ENCODE data around the gene TICRR.

Gene TICRR

DNA sequence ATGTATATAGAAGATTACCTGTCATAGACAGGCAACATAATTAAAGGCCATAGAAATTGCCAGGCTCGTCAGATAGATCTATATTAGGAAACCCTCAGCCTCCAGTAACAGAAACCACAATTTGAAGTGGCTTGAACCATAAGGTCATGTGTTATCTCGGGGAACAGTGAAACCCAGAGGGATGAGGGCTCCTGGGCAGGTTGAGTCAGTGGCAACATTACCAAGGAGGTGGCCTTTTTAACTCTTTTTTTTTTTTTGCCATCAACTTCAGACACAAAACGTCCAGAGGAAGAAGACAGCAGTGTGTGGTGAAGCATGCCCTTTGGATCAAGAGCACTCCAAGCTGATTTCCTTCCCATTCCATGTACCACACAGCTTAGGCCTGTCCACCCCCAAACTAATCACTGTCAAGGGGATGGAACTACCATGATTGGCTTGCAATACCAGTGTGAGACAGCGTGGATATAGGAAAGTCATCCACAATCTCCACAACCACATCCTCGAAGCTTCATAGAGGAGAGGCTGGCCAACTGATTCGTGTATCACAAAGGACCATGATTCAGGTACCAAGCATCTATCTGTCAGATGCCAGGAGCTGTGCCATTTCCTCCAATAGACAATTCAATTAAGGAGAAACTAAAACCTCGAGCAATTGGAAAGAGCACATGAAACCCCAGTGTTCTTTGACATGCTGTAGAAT lies 81.0 kb downstream of the TICRR start:
- no peak for DNase-seq

GRCh38 chr15:89657686-89658200 lies 82.5 kb downstream of the TICRR start:
- DNase-seq, result no peak

GRCh38 chr15:89659295-89659694 lies 84.0 kb downstream of the TICRR start:
- DNase-seq, result no peak

DNA sequence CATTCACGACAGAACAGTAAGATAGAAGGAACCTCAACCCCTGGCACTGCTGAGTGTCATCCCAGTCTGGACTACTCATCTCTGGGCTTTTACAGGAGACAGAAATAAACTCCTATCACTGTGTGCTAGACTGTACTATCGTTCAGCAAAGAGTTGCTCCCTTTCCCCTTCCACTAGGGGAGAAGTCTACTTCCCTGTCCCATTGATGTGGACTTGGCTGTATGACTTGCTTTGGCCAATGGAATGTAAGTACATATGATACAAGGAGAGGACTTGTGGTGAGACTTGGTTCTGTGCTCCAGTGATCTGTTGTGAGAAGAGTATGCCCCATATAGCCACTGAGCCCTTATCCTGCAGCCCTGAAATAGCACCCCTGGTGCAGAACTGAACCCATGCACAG lies 85.3 kb downstream of the TICRR start:
- no peak for DNase-seq

DNA sequence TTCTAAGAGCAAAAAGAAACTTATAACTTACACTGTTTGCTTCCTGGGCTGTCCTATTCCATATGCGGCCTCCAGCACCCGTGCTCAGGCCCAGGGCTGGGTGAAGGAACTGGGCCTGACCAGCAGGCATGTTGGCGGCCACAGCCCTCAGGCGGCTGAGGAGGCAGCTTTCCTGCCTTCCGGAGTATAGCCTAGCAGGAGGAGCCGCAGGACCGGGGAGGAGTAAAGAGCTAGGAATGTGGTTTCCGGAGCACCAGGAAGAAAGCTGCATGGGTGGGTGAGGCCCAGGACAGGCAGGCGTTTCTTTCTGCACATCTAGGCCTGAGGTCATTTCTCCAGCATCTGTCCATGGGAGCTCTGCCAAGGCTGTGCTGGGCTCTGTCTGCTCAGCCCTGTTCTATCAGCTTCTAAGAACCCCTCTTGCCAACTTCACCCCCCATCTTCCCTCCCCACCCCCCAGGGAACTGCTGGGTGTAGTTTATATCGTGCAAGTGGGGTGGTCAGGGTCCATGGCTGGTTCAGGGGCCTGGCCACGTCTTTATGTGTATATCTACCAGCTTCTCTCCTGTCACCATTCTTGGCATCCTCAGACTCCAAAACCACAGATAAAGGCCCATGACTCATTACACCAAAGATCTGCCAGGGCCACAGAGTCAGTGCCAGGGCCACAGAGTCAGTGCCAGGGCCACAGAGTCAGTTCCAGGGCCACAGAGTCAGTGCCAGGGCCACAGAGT lies 87.8 kb downstream of the TICRR start:
- no peak for DNase-seq

DNA sequence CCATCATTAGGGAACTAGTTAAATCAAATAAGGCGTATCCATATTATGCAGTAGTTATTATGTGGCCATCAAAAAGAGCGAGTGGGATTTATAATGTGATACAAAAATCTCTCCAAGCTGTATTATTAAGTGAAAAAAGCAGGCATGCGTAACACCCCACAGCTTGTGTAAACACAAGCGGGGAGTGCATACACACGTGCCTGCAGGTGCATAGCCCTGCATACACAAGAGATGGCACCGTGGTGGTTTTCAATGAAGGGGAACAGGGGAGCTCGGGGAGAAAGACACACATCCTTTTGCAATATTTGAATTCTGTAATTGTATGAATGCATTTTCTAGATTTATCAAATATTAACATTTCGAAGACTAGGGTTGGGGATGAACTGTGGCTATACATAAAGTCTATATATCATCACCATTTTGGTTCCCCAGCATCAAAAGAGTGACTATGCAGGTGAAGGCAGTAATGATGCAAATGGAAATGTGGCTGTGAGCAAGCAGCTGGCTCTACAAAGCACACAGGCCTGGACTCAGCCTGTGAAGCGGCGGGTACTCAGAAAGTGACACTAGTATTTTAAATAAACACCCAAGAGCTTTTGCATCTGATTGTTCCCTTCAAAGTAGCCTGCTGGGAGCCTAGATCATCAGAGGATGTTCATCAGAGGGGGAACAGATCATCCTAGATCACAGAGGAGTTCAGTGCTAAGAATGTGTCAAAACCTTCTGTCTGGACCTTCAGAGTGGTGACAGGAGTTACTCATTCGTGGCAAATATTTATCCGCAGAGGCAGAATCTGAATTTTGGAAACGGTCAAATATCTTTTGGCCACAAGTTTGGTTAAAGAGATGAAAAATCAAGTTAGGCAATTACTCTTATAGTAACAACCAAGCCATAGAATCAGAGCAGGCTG lies 89.4 kb downstream of the TICRR start:
- DNase-seq, result no peak

DNA sequence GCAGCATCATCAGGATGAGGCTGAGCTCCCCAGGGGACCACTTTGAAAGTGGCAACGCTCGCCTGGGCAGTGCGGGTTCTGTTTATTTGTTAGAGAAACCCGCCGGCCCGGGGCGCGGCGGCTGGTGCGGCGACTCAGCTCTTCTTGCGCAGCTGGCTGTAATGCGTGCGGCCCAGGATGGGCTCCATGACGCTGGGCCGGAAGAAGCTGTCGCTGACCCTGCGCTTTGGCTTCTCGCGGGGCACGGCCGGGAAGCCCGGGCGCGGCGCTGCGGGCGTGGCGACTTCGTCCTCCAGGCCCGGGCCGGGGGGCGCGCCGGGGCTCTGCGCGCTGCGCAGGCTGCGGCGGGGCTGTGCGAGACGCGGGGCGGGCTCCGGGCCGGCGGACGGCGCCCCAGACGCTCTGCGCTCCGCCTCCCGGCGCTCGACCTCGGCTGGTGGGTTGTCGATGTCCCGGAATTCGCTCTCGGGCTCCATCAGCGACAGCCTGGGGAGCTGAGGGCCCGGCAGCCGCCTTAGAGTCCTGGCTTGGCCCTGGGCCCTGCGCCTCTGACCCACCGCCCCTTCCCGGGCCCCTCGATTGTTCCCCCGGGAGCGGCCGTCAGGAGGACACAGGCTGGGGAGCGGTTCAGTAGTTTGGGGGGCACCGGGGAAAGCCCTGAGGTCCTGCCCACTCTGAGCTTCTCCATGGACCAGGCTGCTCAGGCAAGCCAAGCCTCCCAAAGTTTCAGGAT lies 90.3 kb downstream of the TICRR start:
- no peak for DNase-seq

- DNase-seq, result no peak
Observed at GRCh38 chr15:89666184-89666857, 91.1 kb downstream of the TICRR start.

DNA sequence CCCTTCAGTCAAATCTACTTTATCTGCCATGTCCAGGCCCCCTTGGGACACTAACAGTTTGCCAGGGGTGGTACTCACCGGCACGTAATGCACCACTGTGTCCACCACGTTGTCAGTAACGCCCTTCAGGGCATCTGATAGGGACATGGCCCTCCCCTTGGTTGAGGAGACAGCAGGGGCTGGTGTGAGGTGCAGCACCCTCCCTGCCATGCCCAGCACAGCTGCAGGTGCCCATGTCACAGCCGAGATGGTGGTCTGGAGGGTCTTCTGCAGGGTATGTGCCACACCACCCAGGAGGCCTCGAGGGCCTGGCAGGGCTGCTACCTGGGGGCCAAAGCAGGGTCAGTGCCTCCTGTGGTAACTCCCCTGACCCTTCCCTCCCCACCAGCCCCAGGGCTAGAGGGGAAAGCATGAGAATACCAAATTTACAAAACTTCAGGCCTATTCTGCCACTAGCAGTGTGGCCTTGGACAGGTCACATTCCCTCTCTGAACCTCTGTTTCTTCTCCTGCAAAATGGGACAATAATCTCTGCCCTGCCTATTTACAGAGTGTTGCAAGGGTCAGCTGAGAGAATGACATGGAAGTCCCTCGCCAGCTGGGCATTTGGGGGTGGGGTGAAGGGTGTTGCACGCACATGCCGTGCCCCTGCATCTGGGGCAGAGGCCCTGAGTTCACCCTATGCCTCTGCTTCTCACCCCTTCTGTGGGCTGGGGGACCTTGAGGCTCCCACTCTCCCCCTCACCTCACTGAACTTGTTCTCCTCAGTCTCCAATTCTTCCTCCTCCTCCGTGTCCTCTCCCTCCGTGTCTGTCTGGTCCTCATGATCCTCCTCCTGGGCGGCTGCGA lies 91.8 kb downstream of the TICRR start:
- no peak for DNase-seq

DNA sequence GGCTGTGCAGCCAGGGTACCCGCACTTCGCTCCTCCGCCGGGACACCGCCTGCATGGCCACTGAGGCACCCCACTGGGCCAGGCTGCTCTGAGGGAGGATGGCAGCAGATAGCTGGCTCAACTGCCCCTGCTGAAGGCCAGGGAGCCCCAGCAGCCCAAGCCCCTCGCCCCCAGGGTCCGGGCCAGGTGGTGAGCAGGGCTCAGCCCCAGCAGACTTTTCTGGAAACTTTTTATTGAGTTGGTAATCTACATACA lies 92.4 kb downstream of the TICRR start:
- DNase-seq, result no peak

DNA sequence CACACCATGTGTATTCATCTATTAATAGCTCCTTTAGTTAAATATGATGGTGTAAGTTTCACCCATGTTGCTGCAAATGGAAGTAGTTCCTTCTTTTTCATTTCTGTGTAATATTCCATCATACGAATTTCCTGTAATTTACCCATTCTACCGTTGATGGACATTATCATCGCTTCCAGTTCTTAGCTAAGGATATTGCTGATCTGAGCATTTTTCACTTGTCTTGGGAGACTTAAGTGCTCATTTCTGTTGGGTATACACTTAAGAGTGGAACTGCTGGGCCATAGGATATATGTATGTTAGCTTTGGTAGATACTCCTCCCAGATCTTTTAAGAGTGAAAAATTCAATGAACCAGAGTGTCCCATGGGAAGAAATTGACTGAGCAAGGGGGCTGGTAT lies 92.9 kb downstream of the TICRR start:
- no peak for DNase-seq

DNA sequence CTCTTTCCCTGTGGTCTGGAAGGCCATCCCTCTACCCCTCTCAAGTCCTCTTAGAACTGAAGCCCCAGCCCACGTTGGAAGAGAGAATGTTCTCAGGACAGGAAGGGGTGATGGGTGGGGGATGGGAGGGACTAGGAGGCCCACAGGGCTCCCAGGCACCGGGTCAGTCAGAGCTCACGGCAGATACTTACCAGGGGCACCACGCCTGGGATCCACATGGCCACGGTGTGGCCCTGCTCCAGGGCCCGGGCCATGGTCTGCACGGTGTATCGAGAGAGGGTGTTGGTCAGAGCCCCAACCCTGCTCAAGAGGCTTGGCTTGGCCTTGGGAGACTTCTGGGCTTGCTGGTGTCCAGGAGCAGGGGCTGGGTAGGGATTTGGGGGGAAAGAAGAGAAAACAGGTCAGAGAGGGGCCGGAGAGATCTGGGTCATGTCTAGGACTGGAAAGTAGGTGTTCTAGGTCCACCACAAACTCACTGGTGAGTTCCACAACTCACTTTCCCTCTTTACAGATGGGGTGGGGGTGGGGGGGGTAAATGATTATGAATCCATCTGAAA lies 94.1 kb downstream of the TICRR start:
- no peak for DNase-seq

DNA sequence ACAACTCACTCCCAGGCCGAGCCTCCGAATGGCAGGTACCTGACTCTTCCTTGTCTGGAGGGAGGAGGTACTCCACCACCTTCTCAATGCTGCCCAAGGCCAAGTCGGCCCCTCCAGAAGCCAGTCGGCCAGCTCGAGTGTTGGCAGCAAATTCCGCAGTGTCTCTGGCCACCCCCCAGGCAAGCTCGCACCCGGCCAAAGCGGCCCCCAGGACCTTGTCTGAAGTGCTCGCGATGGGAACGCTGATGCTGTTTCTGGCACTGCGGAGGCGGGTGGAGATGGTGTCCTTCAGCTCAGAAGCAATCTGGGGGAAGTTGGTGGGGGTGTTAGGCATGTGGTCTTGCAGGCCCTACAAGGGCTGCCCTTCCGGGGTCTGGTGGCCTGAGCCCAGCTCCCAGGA lies 94.7 kb downstream of the TICRR start:
- DNase-seq, result no peak

DNA sequence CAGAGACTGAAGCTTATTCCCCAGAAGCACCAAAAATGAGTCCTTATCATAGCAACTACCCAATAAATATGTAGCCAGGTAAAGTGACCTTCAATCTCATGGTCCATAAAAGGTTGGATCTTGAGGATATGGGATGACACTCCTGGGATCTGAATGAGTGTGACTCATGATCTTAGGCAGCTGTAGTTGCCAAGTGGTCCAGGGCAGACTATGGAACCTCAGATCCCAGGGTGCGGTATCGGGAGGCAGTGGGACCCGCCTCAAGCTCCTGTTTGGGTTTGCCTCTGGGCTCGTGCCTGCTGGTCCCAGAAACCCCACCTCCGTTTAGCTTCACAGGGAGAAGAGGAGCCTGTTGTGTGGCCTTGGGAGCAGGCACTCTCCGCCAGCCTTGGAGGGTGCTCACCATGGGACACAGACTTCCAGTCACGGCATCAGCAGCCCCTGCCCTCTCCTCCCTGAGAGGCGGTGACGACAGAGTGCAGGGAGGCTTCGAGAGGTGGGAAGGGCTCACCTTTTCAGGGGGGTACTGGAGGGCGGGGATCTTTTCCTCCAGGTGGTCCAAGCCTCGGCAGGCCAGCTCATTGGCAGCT lies 95.8 kb downstream of the TICRR start:
- no peak for DNase-seq

GRCh38 chr15:89671687-89672086 lies 96.4 kb downstream of the TICRR start:
- DNase-seq, result no peak

DNA sequence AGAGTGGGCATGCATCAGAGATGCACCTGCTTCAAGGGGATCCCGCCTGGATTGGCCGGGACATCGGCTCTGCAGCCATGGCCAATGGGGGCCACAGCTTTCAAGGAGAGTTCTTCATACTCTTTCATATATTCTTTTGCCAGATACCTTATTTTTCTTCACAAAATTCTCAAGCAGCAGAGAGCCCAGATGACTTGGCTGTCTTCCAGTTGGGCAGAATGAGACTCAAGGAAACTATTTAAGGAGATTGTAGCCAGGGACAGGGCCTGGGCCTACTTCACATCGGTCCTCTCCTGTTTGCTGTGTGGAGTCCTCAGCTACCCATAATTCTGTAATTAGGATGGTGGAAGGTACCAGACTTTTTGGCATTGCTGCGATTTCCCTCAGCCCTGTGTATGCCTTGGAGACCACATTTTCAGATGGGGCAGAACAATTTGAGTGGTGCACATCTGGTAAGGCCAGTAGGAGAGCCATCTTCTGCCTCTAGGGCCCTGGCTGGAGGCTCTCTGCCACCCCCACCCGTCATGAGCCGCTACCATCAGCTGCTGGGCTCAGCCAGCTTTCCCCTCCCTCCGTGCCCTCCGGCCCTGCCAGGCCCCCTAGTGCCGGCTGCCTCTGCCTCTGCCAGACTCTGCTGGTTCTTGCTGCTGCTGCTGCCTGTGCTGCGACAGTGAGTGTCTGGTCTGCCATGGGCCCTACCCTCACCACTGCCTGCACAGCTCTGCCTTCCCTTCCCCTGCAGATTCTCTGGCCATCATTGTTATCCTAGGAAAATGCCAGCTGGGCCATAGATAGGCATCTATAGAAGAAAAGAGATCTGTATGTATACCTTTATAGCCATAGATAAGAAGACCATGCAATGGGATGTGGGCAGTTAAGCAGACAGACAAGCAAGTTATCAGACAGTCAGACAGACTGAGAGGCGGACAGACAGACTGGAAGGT lies 97.2 kb downstream of the TICRR start:
- no peak for DNase-seq

- no peak for DNase-seq
Observed at GRCh38 chr15:89673165-89673512, 97.9 kb downstream of the TICRR start.

DNA sequence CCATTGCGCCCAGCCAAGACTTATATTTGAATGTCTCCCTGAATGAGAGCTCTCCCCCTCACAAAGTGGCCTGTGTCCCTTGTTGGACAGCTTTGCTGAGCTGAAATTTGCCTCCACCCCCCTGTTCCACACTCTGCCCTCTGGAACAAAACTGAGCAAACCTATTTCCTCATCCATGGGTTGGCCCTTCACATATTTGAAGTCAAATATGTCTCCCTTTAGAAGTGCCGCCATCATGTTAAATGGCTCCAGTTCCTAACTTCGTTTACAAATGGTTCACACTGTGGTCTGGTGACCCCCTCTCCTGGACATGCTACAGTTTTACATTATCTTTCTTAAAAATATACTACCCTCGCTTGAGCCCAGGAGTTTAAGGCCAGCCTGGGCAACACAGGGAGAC lies 99.3 kb downstream of the TICRR start:
- DNase-seq, result no peak

DNA sequence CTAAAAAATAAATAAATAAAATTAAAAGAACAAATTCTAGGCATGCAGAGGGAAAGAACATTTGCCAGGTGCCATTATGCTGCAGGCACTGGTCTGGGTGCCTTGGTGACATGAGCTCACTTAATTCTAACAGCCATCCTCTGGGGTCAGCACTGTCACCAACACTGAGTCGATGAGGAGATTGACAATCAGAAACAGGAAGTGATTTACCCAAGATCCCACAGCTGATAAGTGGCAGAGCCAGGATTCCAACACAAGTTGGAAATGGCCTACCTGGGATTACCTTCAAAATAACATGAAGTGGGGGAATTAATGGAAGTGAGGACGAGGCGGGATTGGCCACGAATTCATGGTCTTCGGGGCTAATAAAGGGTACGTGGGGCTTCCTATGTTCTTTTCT lies 100.3 kb downstream of the TICRR start:
- no peak for DNase-seq

DNA sequence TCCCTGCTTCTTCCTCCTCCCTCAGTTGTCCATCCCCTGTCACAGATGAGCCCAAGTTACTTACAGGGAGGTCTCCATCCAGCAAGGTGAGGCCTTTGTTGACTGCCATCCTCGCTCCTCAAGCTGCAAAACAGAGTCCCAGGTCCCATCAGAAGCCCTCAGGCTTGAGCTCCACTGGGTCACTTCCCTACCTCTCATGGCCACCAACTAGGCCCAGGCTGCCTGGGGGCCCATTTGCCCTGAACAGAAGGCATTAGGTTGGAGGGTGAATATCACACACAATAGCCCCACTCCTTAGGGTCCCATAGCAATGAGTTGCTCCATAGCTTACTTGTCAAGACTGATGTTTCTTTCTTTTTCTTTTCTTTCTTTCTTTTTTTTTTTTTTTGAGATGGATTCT lies 102.1 kb downstream of the TICRR start:
- no peak for DNase-seq

Data from NCI-H1105 (cell line).